Glomerular endothelial cell (primary cell): ENCODE data around the gene SVOPL. TPM values are rescaled to one million over a fixed set of nuclear protein-coding genes. Genes with fewer than 3 reads are reported as not detected.
"Not testable (repeated sequence)": the region's sequence is repeated elsewhere in the genome, so short reads cannot be mapped to it uniquely, and the experiment has no call there.

Experiments
- DNase-seq: peaks from one replicate; pipeline ENCODE4 v3.0.0-alpha.2; 2011; ENCODE audit warnings: low read depth, low spot score; ENCODE audit errors: extremely low read depth
- total RNA-seq: library from RNA; depleted of rRNA; stranded (reverse); fragments of >200 nt; gene quantifications from 2 replicates; pipeline ENCODE4 v1.2.3, GENCODE V29; 2015

The SVOPL gene
- total RNA-seq, 1 donor from 2014 or later = not detected

- DNase-seq = no peak
Measured at GRCh38 chr7:138701537-138701923, 368 bp upstream of the SVOPL start.

GRCh38 chr7:138699661-138700060 is 1.5 kb downstream of the SVOPL start:
- no peak for DNase-seq

GRCh38 chr7:138698281-138698680 is 2.9 kb downstream of the SVOPL start:
- no peak for DNase-seq

- no peak for DNase-seq
Measured at GRCh38 chr7:138697535-138698182, 3.5 kb downstream of the SVOPL start.

GRCh38 chr7:138695776-138696175 is 5.4 kb downstream of the SVOPL start:
- DNase-seq = not testable (repeated sequence)

- no peak for DNase-seq
Measured at GRCh38 chr7:138695106-138695505, 6.1 kb downstream of the SVOPL start.

- DNase-seq = no peak
Measured at GRCh38 chr7:138691178-138691577, 10.0 kb downstream of the SVOPL start.

- no peak for DNase-seq
Measured at GRCh38 chr7:138690495-138690894, 10.7 kb downstream of the SVOPL start.

- DNase-seq = not testable (repeated sequence)
Measured at GRCh38 chr7:138688037-138688436, 13.1 kb downstream of the SVOPL start.

GRCh38 chr7:138684340-138684739 is 16.8 kb downstream of the SVOPL start:
- DNase-seq = no peak

GRCh38 chr7:138679793-138680192 is 21.4 kb downstream of the SVOPL start:
- no peak for DNase-seq

GRCh38 chr7:138670594-138670993 is 30.6 kb downstream of the SVOPL start:
- DNase-seq = no peak

- no peak for DNase-seq
Measured at GRCh38 chr7:138669364-138669763, 31.8 kb downstream of the SVOPL start.

GRCh38 chr7:138668946-138669345 is 32.2 kb downstream of the SVOPL start:
- DNase-seq = no peak

- DNase-seq = no peak
Measured at GRCh38 chr7:138668229-138668596, 32.9 kb downstream of the SVOPL start.

- no peak for DNase-seq
Measured at GRCh38 chr7:138667535-138668228, 33.5 kb downstream of the SVOPL start.

GRCh38 chr7:138666385-138666784 is 34.8 kb downstream of the SVOPL start:
- no peak for DNase-seq

GRCh38 chr7:138665669-138666140 is 35.5 kb downstream of the SVOPL start:
- no peak for DNase-seq

- DNase-seq = no peak
Measured at GRCh38 chr7:138665249-138665648, 35.9 kb downstream of the SVOPL start.

- DNase-seq = no peak
Measured at GRCh38 chr7:138663725-138664710, 37.1 kb downstream of the SVOPL start.

- DNase-seq = no peak
Measured at GRCh38 chr7:138662991-138663320, 38.2 kb downstream of the SVOPL start.
